ENCODE results near the gene DDIT3.
A peak's percentile ranks its signal among the peaks of the same experiment; 100 is the strongest.

DDIT3 gene

GRCh38 chr12:57512665-57513064 lies 7.6 kb downstream of the DDIT3 start:
- no peak for TF ChIP-seq NFIC (IDR thresholded peaks at IDR 0.05)
- 0 out of 2 replicates have a peak, but pooled peaks have one; percentile 8 for TF ChIP-seq REST (IDR thresholded peaks at IDR 0.05; ENCODE audit: low read depth)

DNA sequence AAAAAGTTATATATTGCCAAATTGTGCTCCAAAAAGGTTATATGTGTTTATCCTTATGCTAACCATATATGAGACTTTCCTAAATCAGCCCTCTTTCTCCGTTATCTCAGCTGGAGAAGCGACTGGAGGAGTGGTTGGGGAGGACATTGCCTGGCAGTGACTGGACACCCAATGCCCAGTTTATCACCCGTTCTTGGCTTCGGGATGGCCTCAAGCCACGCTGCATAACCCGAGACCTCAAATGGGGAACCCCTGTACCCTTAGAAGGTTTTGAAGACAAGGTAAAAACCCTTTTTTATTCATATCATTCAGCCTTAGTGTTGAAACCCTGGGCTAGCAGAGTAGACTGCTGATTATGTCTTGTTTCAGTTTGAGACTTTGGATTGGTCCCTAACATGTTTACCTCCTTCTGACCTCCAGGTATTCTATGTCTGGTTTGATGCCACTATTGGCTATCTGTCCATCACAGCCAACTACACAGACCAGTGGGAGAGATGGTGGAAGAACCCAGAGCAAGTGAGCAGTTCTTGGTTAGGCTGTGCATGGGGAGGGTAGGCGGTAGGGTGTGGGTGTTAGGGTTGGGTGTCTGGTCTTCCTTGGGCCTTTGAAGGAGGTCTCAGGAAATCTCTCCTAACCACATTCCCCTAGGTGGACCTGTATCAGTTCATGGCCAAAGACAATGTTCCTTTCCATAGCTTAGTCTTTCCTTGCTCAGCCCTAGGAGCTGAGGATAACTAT lies 8.6 kb downstream of the DDIT3 start:
- TF ChIP-seq TAF1 (IDR thresholded peaks at IDR 0.05; ENCODE audit: low read depth) (no peak), EP300 (IDR thresholded peaks at IDR 0.05; ENCODE audit: borderline replicate concordance) (no peak), CEBPB (IDR thresholded peaks at IDR 0.05) (no peak), TEAD4 (IDR thresholded peaks at IDR 0.05) (no peak), EGR1 (IDR thresholded peaks at IDR 0.05) (no peak), FOXM1 (IDR thresholded peaks at IDR 0.05; ENCODE audit: borderline replicate concordance, low read depth) (no peak), TCF12 (IDR thresholded peaks at IDR 0.05; ENCODE audit: low read depth) (no peak), NFIC (IDR thresholded peaks at IDR 0.05) (no peak), REST (IDR thresholded peaks at IDR 0.05; ENCODE audit: low read depth) (no peak), CREB1 (IDR thresholded peaks at IDR 0.05; ENCODE audit: low read depth) (no peak), YY1 (IDR thresholded peaks at IDR 0.05; ENCODE audit: low read depth) (no peak), RAD21 (IDR thresholded peaks at IDR 0.05; ENCODE audit: low read depth) (no peak)

DNA sequence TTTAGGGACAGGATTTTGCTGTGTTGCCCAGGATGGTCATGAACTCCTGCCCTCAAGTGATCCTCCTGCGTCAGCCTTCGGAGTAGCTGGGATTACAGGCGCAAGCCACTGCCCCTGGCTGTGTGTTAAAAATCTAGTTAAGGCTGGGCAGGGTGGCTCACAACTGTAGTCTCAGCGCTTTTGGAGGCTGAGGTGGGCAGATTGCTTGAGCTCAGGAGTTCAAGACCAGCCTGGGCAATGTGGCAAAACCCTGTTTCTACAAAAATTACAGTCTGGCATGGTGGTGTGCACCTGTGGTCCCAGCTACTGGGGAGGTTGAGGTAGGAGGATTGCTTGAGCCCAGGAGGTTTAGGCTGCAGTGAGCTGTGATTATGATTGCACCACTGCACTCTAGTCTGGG lies 9.2 kb downstream of the DDIT3 start:
- TF ChIP-seq CEBPB (IDR thresholded peaks at IDR 0.05): no peak
- TF ChIP-seq REST (IDR thresholded peaks at IDR 0.05; ENCODE audit: low read depth): no peak
- TF ChIP-seq YY1 (IDR thresholded peaks at IDR 0.05; ENCODE audit: low read depth): no peak
- TF ChIP-seq FOXM1 (IDR thresholded peaks at IDR 0.05; ENCODE audit: borderline replicate concordance, low read depth): no peak
- TF ChIP-seq TCF12 (IDR thresholded peaks at IDR 0.05; ENCODE audit: low read depth): no peak
- TF ChIP-seq NFIC (IDR thresholded peaks at IDR 0.05): no peak

DNA sequence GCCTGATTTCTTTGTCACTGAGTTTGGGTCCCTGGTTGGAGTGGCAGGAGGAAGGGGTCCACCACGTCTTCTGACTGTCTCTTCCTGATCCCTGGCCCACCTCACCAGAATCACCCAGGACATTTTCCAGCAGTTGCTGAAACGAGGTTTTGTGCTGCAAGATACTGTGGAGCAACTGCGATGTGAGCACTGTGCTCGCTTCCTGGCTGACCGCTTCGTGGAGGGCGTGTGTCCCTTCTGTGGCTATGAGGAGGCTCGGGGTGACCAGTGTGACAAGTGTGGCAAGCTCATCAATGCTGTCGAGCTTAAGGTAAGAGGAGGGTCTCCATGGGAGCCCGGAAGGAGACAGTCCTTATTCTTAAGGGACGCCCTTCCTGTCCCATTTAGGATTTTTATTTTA lies 20.1 kb downstream of the DDIT3 start:
- TF ChIP-seq, protein P1, sequence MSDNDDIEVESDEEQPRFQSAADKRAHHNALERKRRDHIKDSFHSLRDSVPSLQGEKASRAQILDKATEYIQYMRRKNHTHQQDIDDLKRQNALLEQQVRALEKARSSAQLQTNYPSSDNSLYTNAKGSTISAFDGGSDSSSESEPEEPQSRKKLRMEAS (IDR thresholded peaks at IDR 0.05): no peak
- no peak for TF ChIP-seq YY1 (IDR thresholded peaks at IDR 0.05; ENCODE audit: low read depth)
- TF ChIP-seq TAF1 (IDR thresholded peaks at IDR 0.05; ENCODE audit: low read depth): no peak
- no peak for TF ChIP-seq FOXM1 (IDR thresholded peaks at IDR 0.05; ENCODE audit: borderline replicate concordance, low read depth)
- TF ChIP-seq RAD21 (IDR thresholded peaks at IDR 0.05; ENCODE audit: low read depth): no peak
- TF ChIP-seq EGR1 (IDR thresholded peaks at IDR 0.05): no peak
- no peak for TF ChIP-seq REST (IDR thresholded peaks at IDR 0.05; ENCODE audit: low read depth)
- no peak for TF ChIP-seq CREB1 (IDR thresholded peaks at IDR 0.05; ENCODE audit: low read depth)
- TF ChIP-seq CEBPB (IDR thresholded peaks at IDR 0.05): no peak
- TF ChIP-seq NFIC (IDR thresholded peaks at IDR 0.05): no peak
- TF ChIP-seq TCF12 (IDR thresholded peaks at IDR 0.05; ENCODE audit: low read depth): no peak
- no peak for TF ChIP-seq USF1 (IDR thresholded peaks at IDR 0.05)
- no peak for TF ChIP-seq TEAD4 (IDR thresholded peaks at IDR 0.05)
- TF ChIP-seq ZBTB7A (IDR thresholded peaks at IDR 0.05; ENCODE audit: low read depth): no peak
- TF ChIP-seq EP300 (IDR thresholded peaks at IDR 0.05; ENCODE audit: borderline replicate concordance): no peak
